Activated CD8-positive, alpha-beta memory T cell treated with anti-CD3 and anti-CD28 coated beads, Interleukin-2, amount 50 U/mL, for 48 hours (primary cell): ENCODE measurements around the gene INPP4A.

Experiments
- DNase-seq: peaks from one replicate; pipeline ENCODE4 v3.0.0-alpha.2; 2020

INPP4A gene

GRCh38 chr2:98518101-98518500 is 73.4 kb downstream of the INPP4A start:
- no peak for DNase-seq

DNA sequence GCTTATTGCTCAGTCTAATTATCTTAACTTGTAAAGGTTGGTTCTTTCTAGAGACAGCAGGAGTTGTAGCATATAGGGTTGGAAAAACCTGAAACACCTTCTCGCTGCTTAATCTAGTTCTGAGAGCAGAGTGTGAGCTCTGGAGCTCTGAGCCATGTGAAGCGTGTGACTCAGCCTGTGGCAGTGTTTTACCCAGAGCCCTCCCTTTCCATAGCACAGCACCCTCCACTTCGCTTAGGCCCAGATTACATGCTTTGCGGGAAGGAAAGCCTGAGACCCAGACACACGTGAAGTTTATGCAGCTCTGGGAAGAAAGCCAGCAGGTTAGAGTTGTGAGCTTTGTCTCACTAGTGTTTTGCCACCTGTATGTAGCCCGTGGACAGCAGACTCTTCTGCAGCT is 74.5 kb downstream of the INPP4A start:
- no peak for DNase-seq

- no peak for DNase-seq
These were observed 75.2 kb downstream of the INPP4A start for GRCh38 chr2:98519851-98520250.

DNA sequence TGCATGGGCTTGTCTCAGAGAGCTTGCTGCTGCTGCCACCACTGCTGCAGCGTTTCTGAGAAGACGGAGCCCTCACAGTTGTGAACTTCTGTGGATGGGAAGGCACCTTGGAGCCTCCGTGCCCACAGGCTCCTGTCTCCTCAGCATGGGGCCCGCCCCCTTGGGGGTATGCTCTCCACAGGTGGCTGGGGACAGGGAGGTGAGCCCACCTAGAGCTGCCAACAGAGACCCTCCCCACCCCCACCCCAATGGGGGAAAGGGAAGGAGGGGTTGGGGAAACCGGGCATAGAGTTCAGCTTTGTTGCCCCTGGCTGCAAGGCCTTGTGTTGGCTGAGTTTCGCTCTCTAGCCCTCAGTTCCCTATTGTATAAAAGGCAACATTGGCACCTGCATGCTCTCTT is 76.1 kb downstream of the INPP4A start:
- no peak for DNase-seq

- no peak for DNase-seq
These were observed 76.6 kb downstream of the INPP4A start for GRCh38 chr2:98521266-98521665.

- no peak for DNase-seq
These were observed 78.2 kb downstream of the INPP4A start for GRCh38 chr2:98522854-98523253.

- no peak for DNase-seq
These were observed 79.5 kb downstream of the INPP4A start for GRCh38 chr2:98524168-98524567.

- no peak for DNase-seq
These were observed 83.7 kb downstream of the INPP4A start for GRCh38 chr2:98528349-98528748.

GRCh38 chr2:98530114-98530513 is 85.5 kb downstream of the INPP4A start:
- no peak for DNase-seq

GRCh38 chr2:98532756-98533155 is 88.1 kb downstream of the INPP4A start:
- no peak for DNase-seq

DNA sequence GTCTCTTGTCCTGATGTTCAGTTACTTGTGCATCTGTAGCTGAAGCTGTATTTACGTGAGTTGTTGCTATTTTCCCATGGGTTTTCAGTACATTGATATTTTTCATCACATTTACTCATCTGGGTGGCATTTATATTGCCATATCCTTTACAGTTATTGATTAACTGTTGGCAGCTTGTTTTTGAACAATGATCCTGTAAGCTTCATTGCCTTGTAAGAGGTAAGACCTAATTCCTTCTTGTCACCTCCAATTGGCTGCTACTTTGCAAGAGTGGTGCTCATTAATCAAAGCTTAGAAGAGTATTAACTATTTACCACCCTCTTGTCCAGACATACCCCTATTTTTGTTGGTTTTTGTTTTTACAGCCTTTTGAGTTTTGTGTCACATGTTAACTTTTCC is 88.9 kb downstream of the INPP4A start:
- DNase-seq: no peak

DNA sequence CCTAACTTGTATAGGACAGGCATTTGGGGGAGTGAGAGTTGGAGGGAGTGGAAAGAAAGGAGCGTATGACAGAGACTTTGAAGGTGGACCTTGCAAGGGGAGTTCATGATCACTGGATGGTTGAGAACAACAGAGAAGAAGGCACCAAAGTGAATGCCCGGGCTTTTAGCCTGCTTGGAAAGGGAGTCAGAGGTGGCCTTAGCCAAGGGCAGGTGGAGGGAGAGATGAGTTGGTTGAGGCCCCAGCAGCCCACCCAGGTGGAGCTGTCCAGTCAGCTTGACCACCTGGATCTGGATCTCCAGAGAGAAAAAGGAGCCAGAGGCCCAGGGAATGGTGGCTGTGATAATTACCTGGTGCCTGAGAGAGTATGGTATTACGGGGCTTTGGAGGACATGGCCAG is 90.1 kb downstream of the INPP4A start:
- no peak for DNase-seq

- no peak for DNase-seq
These were observed 91.5 kb downstream of the INPP4A start for GRCh38 chr2:98535971-98536677.

- no peak for DNase-seq
These were observed 92.9 kb downstream of the INPP4A start for GRCh38 chr2:98537390-98538126.

DNA sequence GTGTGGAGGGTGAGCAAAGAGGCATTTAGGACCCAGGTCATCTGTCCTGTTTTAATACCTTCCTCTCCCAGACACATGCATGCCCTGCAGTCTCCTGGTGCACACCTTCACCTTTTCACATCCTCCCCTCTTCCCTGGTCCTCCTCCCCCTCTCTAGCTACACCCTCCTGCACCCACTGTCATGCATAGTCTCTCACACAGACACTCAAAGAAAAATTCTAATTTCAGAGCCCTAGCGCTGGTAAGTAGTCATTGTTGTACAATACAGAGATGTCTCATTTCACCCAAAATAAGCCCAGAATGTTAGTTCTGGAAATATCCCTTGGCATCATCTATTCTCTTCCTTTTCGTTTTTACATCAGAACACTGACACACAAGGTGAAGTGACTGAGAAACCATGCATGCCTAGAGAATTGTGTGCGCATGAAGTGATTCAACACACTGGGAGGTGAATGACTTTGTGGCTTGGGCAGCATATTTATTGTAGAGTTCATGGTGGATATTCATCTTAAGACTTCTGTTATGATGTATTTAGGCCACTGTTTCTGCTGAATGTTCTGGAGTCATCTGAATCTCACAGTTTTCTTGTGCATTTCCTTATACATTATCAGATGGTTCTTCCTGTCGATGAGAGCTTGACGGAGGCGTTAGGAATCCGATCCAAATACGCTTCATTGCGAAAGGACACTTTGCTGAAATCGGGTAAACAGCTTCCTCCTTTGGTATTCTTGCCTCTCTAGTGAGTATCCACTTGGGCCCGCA is 93.8 kb downstream of the INPP4A start:
- DNase-seq: no peak

DNA sequence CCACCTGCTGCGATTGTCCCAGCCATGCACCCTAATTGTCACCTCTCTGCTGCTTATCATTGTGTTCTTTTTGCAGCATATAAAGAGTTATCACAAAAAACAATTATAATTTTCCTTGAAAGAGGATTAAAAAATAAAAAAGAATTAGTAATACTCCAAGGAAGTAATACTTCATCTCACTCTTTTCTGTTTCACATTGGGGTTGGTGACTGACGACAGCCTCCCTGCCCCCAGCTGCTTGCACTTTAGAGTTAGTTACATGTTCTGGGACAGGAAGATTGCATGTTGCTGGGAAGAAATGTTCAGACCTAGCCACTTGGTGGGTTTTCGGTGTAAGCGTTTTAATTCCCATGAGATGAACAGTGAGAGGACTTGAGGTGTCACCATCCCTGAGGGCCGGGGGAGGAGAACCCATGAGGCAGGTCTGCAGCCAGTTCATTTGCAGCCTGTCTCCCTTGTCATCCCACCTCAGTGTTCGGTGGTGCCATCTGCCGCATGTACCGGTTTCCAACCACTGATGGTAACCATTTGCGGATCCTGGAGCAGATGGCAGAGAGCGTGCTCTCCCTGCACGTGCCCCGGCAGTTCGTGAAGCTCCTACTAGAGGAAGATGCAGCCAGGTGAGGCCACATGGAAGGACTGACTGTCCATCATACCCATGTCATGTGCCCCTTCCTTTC is 94.5 kb downstream of the INPP4A start:
- no peak for DNase-seq

DNA sequence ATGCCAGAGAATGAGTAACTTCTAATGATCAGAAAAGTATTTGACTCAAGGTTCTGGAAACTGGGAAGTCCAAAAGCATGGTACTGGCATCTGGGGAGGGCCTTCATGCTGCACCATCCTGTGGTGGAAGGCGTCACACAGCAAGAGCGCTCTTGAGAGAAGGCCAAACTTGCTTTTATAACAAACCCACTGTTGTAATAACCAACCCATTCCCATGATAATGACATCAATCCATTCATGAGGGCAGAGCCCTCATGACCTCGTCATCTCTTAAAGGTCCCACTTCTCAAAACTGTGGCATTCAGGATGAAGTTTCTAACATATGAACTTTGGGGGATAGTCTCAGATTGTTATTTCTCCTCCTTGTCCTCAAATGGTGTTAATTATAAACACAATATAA is 95.9 kb downstream of the INPP4A start:
- no peak for DNase-seq

GRCh38 chr2:98541489-98541888 is 96.8 kb downstream of the INPP4A start:
- no peak for DNase-seq

- DNase-seq: no peak
These were observed 97.2 kb downstream of the INPP4A start for GRCh38 chr2:98541906-98542305.

DNA sequence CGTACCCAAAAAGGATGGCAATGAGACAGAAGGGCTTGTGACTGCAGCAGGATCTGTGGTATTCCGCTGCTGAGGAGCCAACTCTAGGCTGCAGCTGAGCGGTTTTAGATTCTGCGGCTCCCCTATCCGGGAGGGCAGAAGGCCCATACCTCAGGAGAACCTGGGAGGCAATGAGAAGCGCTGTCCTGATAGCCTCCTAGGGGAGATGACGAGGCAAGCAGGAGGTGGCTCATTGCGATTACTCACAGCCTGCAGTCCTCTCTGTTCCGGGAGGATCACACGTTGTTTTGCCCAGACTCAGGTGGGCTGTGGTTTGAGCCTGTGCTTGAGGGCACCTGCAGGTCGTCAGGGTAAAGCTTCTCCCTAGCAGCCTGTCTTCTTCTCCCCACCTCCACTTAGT is 98.6 kb downstream of the INPP4A start:
- DNase-seq: no peak

- no peak for DNase-seq
These were observed 99.2 kb downstream of the INPP4A start for GRCh38 chr2:98543842-98544241.

- no peak for DNase-seq
These were observed 100.9 kb downstream of the INPP4A start for GRCh38 chr2:98545591-98545990.

DNA sequence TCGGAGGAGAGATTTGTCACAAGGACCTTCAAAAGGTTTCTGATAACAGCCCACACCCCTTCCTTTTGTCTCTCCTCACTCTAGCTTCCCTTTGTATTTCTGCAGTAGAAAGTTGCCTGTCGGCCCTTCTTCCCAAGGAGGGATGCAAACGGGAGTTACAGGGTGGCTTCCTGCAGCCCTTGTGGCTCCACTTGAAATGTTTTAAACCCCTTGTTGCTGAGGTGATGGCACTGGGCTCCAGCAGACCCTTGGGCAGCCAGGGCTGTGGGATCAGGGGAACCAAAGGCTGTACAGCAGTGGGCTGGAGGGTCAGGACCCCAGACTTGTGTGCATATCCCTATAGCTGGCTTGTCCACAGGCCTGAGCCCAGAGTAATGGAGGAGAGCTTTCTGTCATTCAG is 101.5 kb downstream of the INPP4A start:
- DNase-seq: no peak
